ENCODE results near the gene ZDHHC11B. TPM values are rescaled to one million over a fixed set of nuclear protein-coding genes. Genes with fewer than 3 reads are reported as not detected.
A peak's percentile ranks its signal among the peaks of the same experiment; 100 is the strongest.
"Not testable (repeated sequence)": the region's sequence is repeated elsewhere in the genome, so short reads cannot be mapped to it uniquely, and the experiment has no call there.

Gene ZDHHC11B
- total RNA-seq, 2 donors from 2014 or later, result 0.55 to 3.0 TPM

DNA sequence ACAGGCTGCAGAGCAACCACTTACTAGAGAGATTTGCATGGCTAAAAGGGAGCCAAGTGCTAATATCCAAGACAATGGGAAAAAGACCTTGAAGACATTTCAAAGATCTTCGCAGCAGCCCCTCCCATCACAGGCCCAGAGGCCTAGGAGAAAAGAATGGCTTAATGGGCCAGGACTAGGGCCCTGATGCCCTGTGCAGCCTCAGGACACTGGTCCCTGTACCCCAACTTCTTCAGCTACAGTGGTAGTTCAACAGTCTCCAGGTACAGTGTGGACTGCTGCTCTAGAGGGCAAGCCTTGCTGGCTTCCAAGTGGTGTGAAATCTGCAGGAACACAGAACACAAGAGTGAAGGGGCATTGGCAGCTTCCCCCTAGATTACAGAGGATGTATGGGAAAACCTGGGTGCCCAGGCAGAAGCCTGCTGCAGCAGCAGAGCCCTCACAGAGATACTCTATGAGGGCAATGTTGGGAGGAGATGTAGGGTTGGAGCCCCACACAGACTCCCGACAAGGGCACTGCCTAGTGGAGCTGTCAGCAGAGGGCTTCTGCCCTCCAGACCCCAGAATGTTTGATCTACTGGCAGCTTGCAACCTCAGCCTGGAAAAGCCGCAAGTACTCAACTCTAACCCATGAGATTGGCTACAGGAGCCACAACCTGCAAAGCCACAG lies 75.5 kb downstream of the ZDHHC11B start:
- 100% methylated on average over 3 of the region's 3 CpGs for WGBS

DNA sequence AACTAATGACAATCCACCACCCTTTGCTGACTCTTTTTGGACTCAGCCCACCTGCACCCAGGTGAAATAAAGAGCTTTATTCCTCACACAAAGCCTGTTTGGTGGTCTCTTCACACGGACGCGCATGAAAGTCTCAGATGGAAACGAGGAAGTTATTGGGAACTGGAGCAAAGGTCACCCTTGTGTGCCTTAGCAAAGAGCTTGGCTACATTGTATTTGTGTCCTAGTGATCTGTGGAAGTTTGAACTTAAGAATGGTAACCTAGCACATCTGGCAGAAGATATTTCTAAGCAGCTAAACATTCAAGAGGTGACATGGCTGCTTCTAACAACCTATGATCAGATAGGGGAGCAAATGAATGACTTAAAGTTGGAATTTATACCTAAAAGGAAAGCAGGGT lies 76.2 kb downstream of the ZDHHC11B start:
- H3K27ac ChIP-seq; H3K4me1 ChIP-seq (replicated peaks); H3K27me3 ChIP-seq (replicated peaks; ENCODE audit: insufficient read depth); DNase-seq (ENCODE audit: low spot score); intact Hi-C loops (cut with DNase I); H3K9me3 ChIP-seq; H3K36me3 ChIP-seq; H3K4me3 ChIP-seq: not testable (repeated sequence)
- 90% methylated on average over 4 of the region's 4 CpGs for WGBS

More for the DNA sequence above, 75.5 kb downstream of the ZDHHC11B start:
- H3K9me3 ChIP-seq; H3K27me3 ChIP-seq (replicated peaks; ENCODE audit: insufficient read depth); H3K4me1 ChIP-seq (replicated peaks); H3K4me3 ChIP-seq; DNase-seq (ENCODE audit: low spot score); intact Hi-C loops (cut with DNase I); H3K36me3 ChIP-seq; H3K27ac ChIP-seq: not testable (repeated sequence)

DNA sequence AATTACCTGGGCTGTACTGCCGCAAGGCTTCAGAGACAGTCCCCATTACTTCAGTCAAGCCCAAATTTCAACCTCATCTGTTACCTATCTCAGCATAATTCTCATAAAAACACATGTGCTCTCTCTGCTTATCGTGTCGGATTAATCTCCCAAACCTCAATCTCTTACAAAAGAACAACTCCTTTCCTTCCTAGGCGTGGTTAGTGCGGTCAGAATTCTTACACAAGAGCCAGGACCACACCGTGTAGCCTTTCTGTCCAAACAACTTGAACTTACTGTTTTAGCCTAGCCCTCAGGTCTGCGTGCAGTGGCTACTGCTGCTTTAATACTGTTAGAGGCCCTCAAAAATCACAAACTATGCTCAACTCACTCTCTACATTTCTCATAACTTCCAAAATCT lies 78.4 kb downstream of the ZDHHC11B start:
- H3K27me3 ChIP-seq (replicated peaks; ENCODE audit: insufficient read depth); H3K4me3 ChIP-seq; H3K4me1 ChIP-seq (replicated peaks); intact Hi-C loops (cut with DNase I); DNase-seq (ENCODE audit: low spot score); H3K36me3 ChIP-seq; H3K27ac ChIP-seq; H3K9me3 ChIP-seq: not testable (repeated sequence)
- WGBS, result 68% methylated on average over 7 of the region's 7 CpGs

DNA sequence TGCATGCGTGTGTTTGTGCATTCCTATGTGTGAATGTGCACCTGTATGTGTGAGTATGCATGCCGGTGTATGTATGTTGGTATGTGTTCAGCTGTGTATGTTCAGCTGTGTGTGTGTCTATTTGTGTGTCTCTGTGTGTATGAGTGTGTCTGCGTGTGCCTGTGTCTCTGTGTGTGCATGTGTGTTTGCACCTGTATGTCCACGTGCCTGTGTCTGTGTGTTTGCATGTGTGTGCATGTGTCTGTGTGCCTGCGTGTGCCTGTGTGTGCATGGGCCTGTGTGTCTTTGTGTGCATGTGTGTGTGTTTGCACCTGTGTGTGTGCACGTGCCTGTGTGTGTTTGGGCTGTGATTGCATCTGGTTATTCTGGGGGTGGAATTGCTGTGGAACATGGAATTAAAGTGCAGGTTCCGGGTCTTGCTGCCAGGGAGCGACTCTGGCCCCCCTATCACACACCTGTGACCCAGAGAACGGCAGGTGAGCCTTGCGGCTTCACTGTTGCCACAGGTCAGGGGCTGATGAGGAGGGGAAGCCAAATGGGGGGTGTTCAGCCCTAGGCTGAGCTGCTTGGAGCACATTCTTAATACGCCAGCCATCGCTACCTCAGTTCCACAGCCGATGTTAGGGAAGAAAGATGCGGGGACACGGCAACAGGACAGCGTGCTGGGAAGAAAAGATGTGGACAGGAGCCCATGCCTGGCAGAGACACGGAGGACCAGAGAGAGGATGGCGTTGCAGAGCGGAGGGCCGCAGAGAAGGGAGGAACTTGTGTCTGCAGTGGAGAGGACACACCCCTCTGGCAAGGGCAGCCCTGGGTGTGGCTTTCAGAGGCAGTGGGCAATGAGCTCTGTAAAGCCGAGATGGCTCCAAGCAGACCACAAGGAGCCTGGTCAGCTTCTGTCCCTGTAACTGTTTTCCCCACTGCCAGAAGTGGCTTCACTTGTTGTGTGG lies 87.5 kb downstream of the ZDHHC11B start:
- DNase-seq (ENCODE audit: low spot score); intact Hi-C loops (cut with DNase I); H3K27ac ChIP-seq; H3K4me3 ChIP-seq; H3K4me1 ChIP-seq (replicated peaks); H3K36me3 ChIP-seq; H3K9me3 ChIP-seq; H3K27me3 ChIP-seq (replicated peaks; ENCODE audit: insufficient read depth): not testable (repeated sequence)
- 82% methylated on average over 18 of the region's 21 CpGs for WGBS

DNA sequence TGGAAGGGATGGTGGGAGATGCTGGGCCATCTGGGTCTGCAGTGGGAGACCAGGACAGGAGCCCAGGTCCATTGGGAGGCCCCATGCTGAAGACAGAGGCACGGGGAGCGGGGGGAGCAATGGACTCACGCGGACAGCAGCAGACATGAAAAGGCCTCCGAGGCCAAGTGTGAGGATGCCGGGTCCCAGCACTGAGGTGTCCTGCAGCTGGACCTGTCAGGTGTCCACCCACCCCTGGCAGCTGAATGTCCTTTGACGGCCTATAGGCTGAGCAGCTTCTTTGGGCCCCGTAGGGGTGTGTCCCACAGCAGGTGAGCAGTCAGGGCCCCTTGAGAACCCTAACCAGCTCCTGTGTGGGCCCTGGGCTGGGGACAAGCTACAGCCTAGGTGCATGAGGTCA lies 88.3 kb downstream of the ZDHHC11B start:
- H3K4me1 ChIP-seq (replicated peaks); intact Hi-C loops (cut with DNase I); H3K36me3 ChIP-seq; H3K27me3 ChIP-seq (replicated peaks; ENCODE audit: insufficient read depth); DNase-seq (ENCODE audit: low spot score); H3K27ac ChIP-seq; H3K9me3 ChIP-seq; H3K4me3 ChIP-seq: not testable (repeated sequence)
- WGBS, result no CpG with 5 or more reads among the region's 8 CpGs

DNA sequence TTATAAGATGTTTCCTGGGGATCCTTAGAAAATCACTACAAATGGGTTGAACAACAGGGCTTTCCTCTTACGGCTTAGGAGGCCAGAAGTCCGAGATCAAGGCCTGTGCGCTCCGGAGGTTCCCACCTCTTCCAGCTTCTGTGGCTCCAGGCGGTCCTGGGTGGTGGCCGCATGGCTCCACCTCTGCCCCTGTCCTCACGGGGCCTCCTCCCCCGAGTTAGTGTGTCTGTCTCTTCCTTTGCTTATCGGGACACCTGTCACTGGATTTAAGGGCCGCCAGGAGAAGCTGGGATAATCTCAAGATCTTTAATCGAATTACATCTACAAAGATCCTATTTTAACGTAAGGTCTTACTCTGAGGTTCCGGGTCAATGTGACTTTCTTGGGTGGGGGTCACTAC lies 89.1 kb downstream of the ZDHHC11B start:
- H3K4me1 ChIP-seq (replicated peaks); intact Hi-C loops (cut with DNase I); H3K27ac ChIP-seq; H3K27me3 ChIP-seq (replicated peaks; ENCODE audit: insufficient read depth); H3K4me3 ChIP-seq; H3K9me3 ChIP-seq; H3K36me3 ChIP-seq; DNase-seq (ENCODE audit: low spot score): not testable (repeated sequence)
- WGBS, result 80% methylated on average over 2 of the region's 13 CpGs

DNA sequence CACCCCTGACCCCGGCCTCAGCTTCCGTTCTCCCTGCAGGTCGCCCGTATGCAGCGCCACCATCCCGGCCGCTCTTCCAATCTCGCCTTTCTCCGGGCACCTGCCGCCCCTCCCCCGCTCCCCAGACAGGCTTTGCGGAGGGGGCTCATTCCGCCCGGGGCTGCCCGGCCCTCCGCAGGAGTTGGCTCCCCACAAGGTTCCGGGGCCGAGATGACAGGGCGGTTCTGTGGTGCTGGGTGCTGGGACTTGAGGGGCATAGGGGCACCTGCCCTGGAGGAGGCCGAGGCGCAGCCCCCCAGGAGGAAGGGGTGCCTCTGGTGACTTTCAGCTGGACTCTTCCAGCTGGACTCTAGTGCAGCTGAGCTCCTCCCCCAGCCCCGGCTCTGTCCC lies 90.5 kb downstream of the ZDHHC11B start:
- DNase-seq (ENCODE audit: low spot score); H3K27ac ChIP-seq; H3K36me3 ChIP-seq; H3K9me3 ChIP-seq; H3K4me1 ChIP-seq (replicated peaks); H3K27me3 ChIP-seq (replicated peaks; ENCODE audit: insufficient read depth); intact Hi-C loops (cut with DNase I): not testable (repeated sequence)
- H3K4me3 ChIP-seq, result peak overlapping the region in 1 of 2 donors; percentile 45
- WGBS, result 2% methylated on average over 9 of the region's 22 CpGs

DNA sequence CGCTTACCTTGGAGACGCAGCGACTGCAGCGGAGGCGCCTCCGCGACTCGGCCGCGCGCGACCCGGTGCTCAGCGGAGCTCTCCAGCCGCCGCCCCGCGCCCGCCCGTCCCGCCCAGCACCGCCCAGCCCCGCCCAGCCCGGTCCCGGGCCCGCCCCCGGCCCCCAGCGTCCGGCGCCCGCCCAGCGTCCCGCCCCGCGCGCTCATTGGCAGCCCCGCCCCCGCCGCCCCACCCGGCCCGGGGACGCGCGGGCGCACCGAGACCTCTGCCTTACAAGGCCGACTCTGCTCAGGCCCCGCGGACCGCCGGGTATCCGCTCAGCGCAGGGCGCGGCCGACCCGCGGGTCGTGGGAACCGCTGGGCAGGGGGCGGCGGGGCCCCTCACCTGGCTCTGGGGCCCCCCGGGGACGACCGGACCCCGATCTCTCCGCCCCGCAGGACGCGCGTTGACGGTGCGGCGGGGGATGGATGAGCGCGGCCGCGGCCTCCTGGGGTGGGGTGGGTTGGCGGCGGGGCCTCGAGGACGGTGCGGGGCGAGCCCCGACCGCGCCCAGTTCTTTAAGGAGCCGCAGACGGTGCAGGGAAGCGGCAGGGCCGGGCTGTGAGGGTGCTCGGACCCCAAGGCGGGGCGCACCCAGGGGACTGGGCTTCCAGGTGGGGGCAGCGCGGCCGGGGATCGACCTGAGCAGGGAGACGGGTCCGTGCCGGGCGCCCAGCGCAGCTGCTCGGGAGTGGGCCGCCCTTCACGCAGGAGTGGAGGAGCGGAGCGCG lies 91.1 kb downstream of the ZDHHC11B start, which contains the start of gene TPPP:
Gene TPPP, minus strand, starts transcription at position 82 of the 771 bp plus-strand sequence. CDS start 15,292 bp downstream, outside the sequence.
- intact Hi-C loops (cut with DNase I); H3K36me3 ChIP-seq; H3K27me3 ChIP-seq (replicated peaks; ENCODE audit: insufficient read depth); H3K9me3 ChIP-seq; H3K4me1 ChIP-seq (replicated peaks): not testable (repeated sequence)
- under 1% methylated on average over 38 of the region's 109 CpGs for WGBS
- TF ChIP-seq POLR2A (IDR thresholded peaks at IDR 0.05) (peak; percentile 74), POLR2AphosphoS5 (IDR thresholded peaks at IDR 0.05) (peak; percentile 31)
- Histone ChIP-seq H3K27ac (peak within 1 kb of the TSS in 1 of 2 donors; percentile 58), H3K4me3 (peak within 1 kb of the TSS; percentile 33 to 45)
- DNase-seq (ENCODE audit: low spot score), result peak; percentile 80

DNA sequence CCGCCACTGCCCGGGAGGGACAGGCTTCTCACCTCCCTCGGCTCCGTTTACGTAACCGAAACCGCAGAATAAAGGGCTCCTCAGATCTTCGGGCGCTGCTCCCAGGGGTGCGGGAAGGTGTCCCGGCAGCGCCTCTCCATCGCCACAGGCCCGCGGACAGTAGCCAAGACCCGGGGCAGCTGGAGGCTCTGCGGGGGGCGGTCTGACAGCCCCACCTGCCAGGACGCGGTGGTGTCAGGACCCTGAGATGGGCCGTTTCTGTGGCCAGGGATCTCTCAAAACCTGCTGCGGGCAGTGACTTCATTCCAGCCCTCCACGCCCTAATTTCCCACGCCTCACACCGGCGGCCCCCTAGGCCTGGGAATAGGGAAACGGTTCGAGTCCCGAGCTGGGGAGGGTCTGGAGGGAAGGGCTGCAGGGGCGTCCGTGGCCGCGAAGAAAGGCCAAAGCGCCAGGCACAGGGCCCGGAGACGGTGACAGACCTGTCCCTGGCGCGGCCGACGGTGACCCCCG lies 91.9 kb downstream of the ZDHHC11B start:
- H3K4me1 ChIP-seq (replicated peaks); H3K27me3 ChIP-seq (replicated peaks; ENCODE audit: insufficient read depth); DNase-seq (ENCODE audit: low spot score); H3K36me3 ChIP-seq; intact Hi-C loops (cut with DNase I); H3K27ac ChIP-seq; H3K9me3 ChIP-seq: not testable (repeated sequence)
- H3K4me3 ChIP-seq, result peak overlapping the region; percentile 33 to 45
- under 1% methylated on average over 40 of the region's 41 CpGs for WGBS

Measured in prostate gland (tissue), 2 donors.